HEK293 (cell line): Measurements from ENCODE around the gene BLOC1S5.
"Not testable (repeated sequence)": the region's sequence is repeated elsewhere in the genome, so short reads cannot be mapped to it uniquely, and the experiment has no call there.

Experiments used
- CTCF ChIA-PET: fragments of 350-600 bp; formaldehyde crosslinking; extraction: SDS; loops from one replicate; lab custom pipeline; 2021; ENCODE audit warnings: antibody characterized with exemption; lab: Yijun Ruan, JAX
- POLR2A ChIA-PET: fragments of 300-600 bp; formaldehyde crosslinking; extraction: SDS; loops from one replicate; lab custom pipeline; 2020; ENCODE audit warnings: antibody characterized with exemption, inconsistent platforms; lab: Yijun Ruan, JAX
- H3K27ac ChIP-seq: fragments of 200-500 bp; sonication (Bioruptor generic); 2 replicates; pipeline ENCODE4 v1.5.1; 2014; ENCODE audit warnings: low read depth, low read length, control low read depth, inconsistent platforms; ENCODE audit errors: extremely low read depth
- H3K36me3 ChIP-seq, 2 experiments: fragments of 200-500 bp in 1 of 2; sonication (Bioruptor generic) in 1 of 2; 1 replicate in 1 of 2; 2 replicates in 1 of 2; pipeline ENCODE4 v1.5.1; 2014 to 2017; ENCODE audit warnings: inconsistent platforms in 2 of 2, low read length in 2 of 2; ENCODE audit not compliant: control insufficient read depth in 2 of 2, insufficient read depth in 1 of 2
- H3K4me1 ChIP-seq: fragments of 200-500 bp; sonication (Bioruptor generic); 2 replicates; pipeline ENCODE4 v1.5.1; 2014; ENCODE audit warnings: mild to moderate bottlenecking, low read length, inconsistent platforms; ENCODE audit not compliant: control insufficient read depth, insufficient read depth
- H3K4me3 ChIP-seq: 2 replicates; pipeline ENCODE4 v1.5.1; 2011; ENCODE audit warnings: low read depth, mild to moderate bottlenecking, control low read depth, low read length, moderate library complexity
- H3K9me3 ChIP-seq: fragments of 200-500 bp; sonication (Bioruptor generic); 2 replicates; pipeline ENCODE4 v1.5.1; 2014; ENCODE audit warnings: low read depth, low read length, inconsistent platforms; ENCODE audit not compliant: control insufficient read depth, insufficient read depth
- BCL11A ChIP-seq: fragments of 450-650 bp; formaldehyde crosslinking; IDR thresholded peaks from 2 replicates; pipeline ENCODE4 v1.5.1; 2016; ENCODE audit warnings: low read depth, missing biosample characterization, missing genetic modification characterization
- EGR2 ChIP-seq: fragments of 450-650 bp; formaldehyde crosslinking; IDR thresholded peaks from 2 replicates; pipeline ENCODE4 v1.5.1; 2016; ENCODE audit warnings: low read depth, missing biosample characterization, missing genetic modification characterization
- GLI4 ChIP-seq: fragments of 450-650 bp; formaldehyde crosslinking; IDR thresholded peaks from 2 replicates; pipeline ENCODE4 v1.5.1; 2016; ENCODE audit warnings: missing biosample characterization, missing genetic modification characterization
- OSR2 ChIP-seq: fragments of 450-650 bp; formaldehyde crosslinking; IDR thresholded peaks from 2 replicates; pipeline ENCODE4 v1.5.1; 2016; ENCODE audit warnings: missing biosample characterization, missing genetic modification characterization
- PRDM10 ChIP-seq: fragments of 450-650 bp; formaldehyde crosslinking; IDR thresholded peaks from 2 replicates; pipeline ENCODE4 v1.5.1; 2016; ENCODE audit warnings: missing biosample characterization, missing genetic modification characterization
- ZFP37 ChIP-seq: fragments of 450-650 bp; formaldehyde crosslinking; IDR thresholded peaks from 2 replicates; pipeline ENCODE4 v1.5.1; 2016; ENCODE audit warnings: missing biosample characterization, missing genetic modification characterization
- ZNF146 ChIP-seq: fragments of 450-650 bp; formaldehyde crosslinking; IDR thresholded peaks from 2 replicates; pipeline ENCODE4 v1.5.1; 2016; ENCODE audit warnings: missing biosample characterization, missing genetic modification characterization
- ZNF2 ChIP-seq: fragments of 450-650 bp; formaldehyde crosslinking; IDR thresholded peaks from 2 replicates; pipeline ENCODE4 v1.5.1; 2016; ENCODE audit warnings: missing biosample characterization, missing genetic modification characterization
- ZNF600 ChIP-seq: fragments of 450-650 bp; formaldehyde crosslinking; IDR thresholded peaks from 2 replicates; pipeline ENCODE4 v1.5.1; 2016; ENCODE audit warnings: missing biosample characterization, missing genetic modification characterization
- ZNF621 ChIP-seq: fragments of 450-650 bp; formaldehyde crosslinking; IDR thresholded peaks from 2 replicates; pipeline ENCODE4 v1.5.1; 2017; ENCODE audit warnings: missing biosample characterization, missing genetic modification characterization
- ZNF664 ChIP-seq: fragments of 450-650 bp; formaldehyde crosslinking; IDR thresholded peaks from 2 replicates; pipeline ENCODE4 v1.5.1; 2016; ENCODE audit warnings: missing biosample characterization, missing genetic modification characterization
- ZNF785 ChIP-seq: fragments of 450-650 bp; formaldehyde crosslinking; IDR thresholded peaks from 2 replicates; pipeline ENCODE4 v1.5.1; 2016; ENCODE audit warnings: missing biosample characterization, missing genetic modification characterization
- TF ChIP-seq, protein P1 (sequence below): fragments of 450-650 bp; formaldehyde crosslinking; IDR thresholded peaks from 2 replicates; pipeline ENCODE4 v1.5.1; 2016; ENCODE audit warnings: missing biosample characterization, missing genetic modification characterization
- TF ChIP-seq, protein P2 (sequence below): fragments of 450-650 bp; formaldehyde crosslinking; IDR thresholded peaks from 2 replicates; pipeline ENCODE4 v1.5.1; 2016; ENCODE audit warnings: missing biosample characterization, missing genetic modification characterization
- TF ChIP-seq, protein P3 (sequence below): fragments of 450-650 bp; formaldehyde crosslinking; IDR thresholded peaks from 2 replicates; pipeline ENCODE4 v1.5.1; 2016; ENCODE audit warnings: missing biosample characterization, missing genetic modification characterization, borderline replicate concordance

Gene BLOC1S5

DNA sequence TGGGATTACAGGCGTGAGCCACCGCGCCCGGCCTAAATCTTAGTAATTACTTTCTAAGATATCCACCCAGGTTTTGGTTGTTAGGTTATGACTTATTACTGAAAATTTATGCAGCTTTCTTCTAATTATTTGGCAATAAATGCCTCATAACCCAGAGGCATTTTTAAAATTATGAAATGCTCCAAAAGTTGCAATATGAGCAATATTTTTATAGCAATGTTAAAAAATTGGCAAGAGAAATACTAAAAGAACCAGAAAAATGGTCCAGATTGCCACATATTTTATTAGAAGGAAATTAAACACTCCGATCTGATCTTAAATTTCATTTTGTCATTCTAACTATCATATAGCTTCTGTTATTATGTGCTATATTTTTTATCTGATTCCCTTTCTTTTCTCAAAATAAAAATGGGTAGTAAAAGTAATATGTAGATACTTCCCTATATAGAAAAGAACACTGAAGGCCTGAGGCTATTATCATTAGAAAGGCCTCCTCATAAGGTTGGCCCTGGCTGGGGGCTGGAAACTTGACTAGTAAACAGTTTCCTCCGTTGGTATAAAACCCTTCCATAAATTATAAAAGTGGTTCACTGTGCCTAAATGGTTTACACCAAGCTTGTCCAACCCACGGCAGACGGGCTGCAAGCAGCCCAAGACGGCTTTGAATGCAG lies 22.1 kb downstream of the BLOC1S5 start:
- Histone ChIP-seq H3K27ac (no peak overlapping the region), H3K9me3 (no peaks in the 10 kb centered on the region; the same call in 1 of the 2 replicates), H3K4me1 (no peaks in the 10 kb centered on the region), H3K4me3 (no peak overlapping the region), H3K36me3 (peaks cover 8 to 12% of the 10 kb centered on the region in 2 experiments)
- CTCF ChIA-PET: interaction anchor here (1.1 to 1.6 kb wide), 3 partner anchors 89 to 177 kb away, joined by 3 to 5 read pairs (median 5); no protein-coding TSS in a partner anchor
- TF ChIP-seq, protein P1, sequence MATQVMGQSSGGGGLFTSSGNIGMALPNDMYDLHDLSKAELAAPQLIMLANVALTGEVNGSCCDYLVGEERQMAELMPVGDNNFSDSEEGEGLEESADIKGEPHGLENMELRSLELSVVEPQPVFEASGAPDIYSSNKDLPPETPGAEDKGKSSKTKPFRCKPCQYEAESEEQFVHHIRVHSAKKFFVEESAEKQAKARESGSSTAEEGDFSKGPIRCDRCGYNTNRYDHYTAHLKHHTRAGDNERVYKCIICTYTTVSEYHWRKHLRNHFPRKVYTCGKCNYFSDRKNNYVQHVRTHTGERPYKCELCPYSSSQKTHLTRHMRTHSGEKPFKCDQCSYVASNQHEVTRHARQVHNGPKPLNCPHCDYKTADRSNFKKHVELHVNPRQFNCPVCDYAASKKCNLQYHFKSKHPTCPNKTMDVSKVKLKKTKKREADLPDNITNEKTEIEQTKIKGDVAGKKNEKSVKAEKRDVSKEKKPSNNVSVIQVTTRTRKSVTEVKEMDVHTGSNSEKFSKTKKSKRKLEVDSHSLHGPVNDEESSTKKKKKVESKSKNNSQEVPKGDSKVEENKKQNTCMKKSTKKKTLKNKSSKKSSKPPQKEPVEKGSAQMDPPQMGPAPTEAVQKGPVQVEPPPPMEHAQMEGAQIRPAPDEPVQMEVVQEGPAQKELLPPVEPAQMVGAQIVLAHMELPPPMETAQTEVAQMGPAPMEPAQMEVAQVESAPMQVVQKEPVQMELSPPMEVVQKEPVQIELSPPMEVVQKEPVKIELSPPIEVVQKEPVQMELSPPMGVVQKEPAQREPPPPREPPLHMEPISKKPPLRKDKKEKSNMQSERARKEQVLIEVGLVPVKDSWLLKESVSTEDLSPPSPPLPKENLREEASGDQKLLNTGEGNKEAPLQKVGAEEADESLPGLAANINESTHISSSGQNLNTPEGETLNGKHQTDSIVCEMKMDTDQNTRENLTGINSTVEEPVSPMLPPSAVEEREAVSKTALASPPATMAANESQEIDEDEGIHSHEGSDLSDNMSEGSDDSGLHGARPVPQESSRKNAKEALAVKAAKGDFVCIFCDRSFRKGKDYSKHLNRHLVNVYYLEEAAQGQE (tag by site-specific recombination): no peak
- TF ChIP-seq ZNF600 (tag by site-specific recombination): no peak
- TF ChIP-seq ZNF664: no peak
- no peak for TF ChIP-seq OSR2 (tag by site-specific recombination)
- TF ChIP-seq ZFP37 (tag by site-specific recombination): no peak
- TF ChIP-seq ZNF785 (tag by site-specific recombination): no peak
- TF ChIP-seq, protein P2, sequence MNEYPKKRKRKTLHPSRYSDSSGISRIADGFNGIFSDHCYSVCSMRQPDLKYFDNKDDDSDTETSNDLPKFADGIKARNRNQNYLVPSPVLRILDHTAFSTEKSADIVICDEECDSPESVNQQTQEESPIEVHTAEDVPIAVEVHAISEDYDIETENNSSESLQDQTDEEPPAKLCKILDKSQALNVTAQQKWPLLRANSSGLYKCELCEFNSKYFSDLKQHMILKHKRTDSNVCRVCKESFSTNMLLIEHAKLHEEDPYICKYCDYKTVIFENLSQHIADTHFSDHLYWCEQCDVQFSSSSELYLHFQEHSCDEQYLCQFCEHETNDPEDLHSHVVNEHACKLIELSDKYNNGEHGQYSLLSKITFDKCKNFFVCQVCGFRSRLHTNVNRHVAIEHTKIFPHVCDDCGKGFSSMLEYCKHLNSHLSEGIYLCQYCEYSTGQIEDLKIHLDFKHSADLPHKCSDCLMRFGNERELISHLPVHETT (tag by site-specific recombination): no peak
- TF ChIP-seq, protein P3, sequence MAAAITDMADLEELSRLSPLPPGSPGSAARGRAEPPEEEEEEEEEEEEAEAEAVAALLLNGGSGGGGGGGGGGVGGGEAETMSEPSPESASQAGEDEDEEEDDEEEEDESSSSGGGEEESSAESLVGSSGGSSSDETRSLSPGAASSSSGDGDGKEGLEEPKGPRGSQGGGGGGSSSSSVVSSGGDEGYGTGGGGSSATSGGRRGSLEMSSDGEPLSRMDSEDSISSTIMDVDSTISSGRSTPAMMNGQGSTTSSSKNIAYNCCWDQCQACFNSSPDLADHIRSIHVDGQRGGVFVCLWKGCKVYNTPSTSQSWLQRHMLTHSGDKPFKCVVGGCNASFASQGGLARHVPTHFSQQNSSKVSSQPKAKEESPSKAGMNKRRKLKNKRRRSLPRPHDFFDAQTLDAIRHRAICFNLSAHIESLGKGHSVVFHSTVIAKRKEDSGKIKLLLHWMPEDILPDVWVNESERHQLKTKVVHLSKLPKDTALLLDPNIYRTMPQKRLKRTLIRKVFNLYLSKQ (tag by site-specific recombination): no peak
- TF ChIP-seq EGR2 (tag by site-specific recombination): no peak
- TF ChIP-seq PRDM10 (tag by site-specific recombination): no peak
- no peak for TF ChIP-seq ZNF2 (tag by site-specific recombination)
- TF ChIP-seq ZNF621 (tag by site-specific recombination): no peak
- no peak for TF ChIP-seq BCL11A (tag by site-specific recombination)
- no peak for TF ChIP-seq GLI4 (tag by site-specific recombination)
- POLR2A ChIA-PET: no interaction called here

GRCh38 chr6:8034107-8034506 lies 30.1 kb downstream of the BLOC1S5 start:
- H3K27ac ChIP-seq, H3K4me3 ChIP-seq, H3K36me3 ChIP-seq, H3K4me1 ChIP-seq, H3K9me3 ChIP-seq, POLR2A ChIA-PET, CTCF ChIA-PET: not testable (repeated sequence)
- peak; percentile 93 for TF ChIP-seq ZNF146 (tag by site-specific recombination)
